Erythroblast (primary cell): ENCODE data around the gene ABCC9.

Experiments used
- GATA1 ChIP-seq: IDR thresholded peaks from 2 replicates; pipeline ENCODE4 v1.6.1; 2011; ENCODE audit warnings: low read depth, mild to moderate bottlenecking, control low read depth, low read length, moderate library complexity
- POLR2A ChIP-seq: IDR thresholded peaks from 2 replicates; pipeline ENCODE4 v1.6.1; 2011; ENCODE audit warnings: mild to moderate bottlenecking, low read length

GRCh38 chr12:21818627-21819026 is 122.6 kb downstream of the ABCC9 start:
- no peak for TF ChIP-seq POLR2A
- no peak for TF ChIP-seq GATA1
